Lower leg skin (tissue), 4 donors: ENCODE data around the gene CCDC57. TPM values are rescaled to one million over a fixed set of nuclear protein-coding genes. Genes with fewer than 3 reads are reported as not detected.

Experiments used
- DNase-seq, 2 donors: peaks; one replicate each; pipeline ENCODE4 v3.0.0-alpha.2; 2019; ENCODE audit warnings: low spot score in 2 of 2
- H3K4me3 ChIP-seq: fragments of 200-600 bp; sonication (generic); 2 replicates; pipeline ENCODE4 v1.5.1; 2017; ENCODE audit warnings: mild to moderate bottlenecking, low read depth; ENCODE audit not compliant: poor library complexity, severe bottlenecking
- POLR2A ChIP-seq, 2 donors: fragments of 450-650 bp; IDR thresholded peaks; one replicate each; pipeline ENCODE4 v1.6.1; 2016 to 2017; ENCODE audit warnings: antibody characterized with exemption in 2 of 2, mild to moderate bottlenecking in 1 of 2, moderate library complexity in 1 of 2
- whole genome bisulfite sequencing, 2 donors: methylation state at CpG; one replicate each; pipeline ENCODE4 v1.1.5; 2018; 5-methylcytosine and 5-hydroxymethylcytosine counted together
- intact Hi-C: fragments of 100-400 bp; cut with DNase I; formaldehyde crosslinking; loops from one replicate; pipeline ENCODE4 v1.15.0; 2023; ENCODE audit warnings: low total_unique reads
- total RNA-seq, 4 donors: library from RNA; depleted of rRNA; stranded (reverse); fragments of >200 nt; gene quantifications; one replicate each; pipeline ENCODE4 v1.1.0, GENCODE V29; 2016
- TF ChIP-seq, protein P1 (sequence below), 3 donors: fragments of 450-650 bp; IDR thresholded peaks; one replicate each; pipeline ENCODE4 v1.5.1; 2016; ENCODE audit warnings: antibody characterized with exemption in 3 of 3, mild to moderate bottlenecking in 3 of 3, moderate library complexity in 2 of 3

CCDC57 gene
- total RNA-seq, 4 donors from 2014 or later = 16.0 to 33.5 (median 31.5) TPM

DNA sequence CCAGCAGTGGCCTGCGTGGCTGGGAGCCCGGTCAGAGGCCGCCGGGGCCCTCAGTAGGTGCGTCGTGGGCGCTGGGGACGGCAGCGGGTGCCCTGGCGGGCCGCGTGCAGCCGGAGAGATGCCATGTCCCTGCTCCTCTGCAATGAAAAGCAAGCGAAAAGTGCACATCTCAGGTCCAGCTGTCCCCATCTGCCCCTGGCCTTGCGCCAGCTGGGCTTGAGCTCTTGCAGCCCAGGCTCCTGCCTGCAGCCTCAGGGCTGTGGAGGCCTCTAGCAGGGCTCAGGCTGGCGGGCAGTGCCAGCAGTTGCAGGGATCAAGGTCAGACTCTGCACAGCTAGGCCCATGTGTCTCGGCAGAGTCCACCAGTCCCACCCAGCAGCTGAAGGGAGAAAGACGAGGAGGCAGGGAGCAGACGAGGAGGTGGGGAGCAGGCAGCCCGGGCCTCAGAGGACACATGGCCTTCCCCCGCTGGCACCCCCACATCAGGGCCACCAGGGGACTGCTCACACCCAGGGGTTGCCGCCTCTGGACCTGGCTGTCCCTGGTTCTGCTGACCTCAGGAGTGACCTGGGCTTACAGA lies 27.4 kb upstream of the CCDC57 start:
- 84 to 87% methylated on average over 22 of the region's 22 CpGs for WGBS, 2 donors
- no peak overlapping the region for H3K4me3 ChIP-seq
- intact Hi-C loops = loop anchor here (10.0 kb wide), 1 partner anchor 75 kb away; the partner anchor contains the start of gene CD7
- TF ChIP-seq POLR2A (IDR thresholded peaks at IDR 0.05) = no peak
- TF ChIP-seq, protein P1, sequence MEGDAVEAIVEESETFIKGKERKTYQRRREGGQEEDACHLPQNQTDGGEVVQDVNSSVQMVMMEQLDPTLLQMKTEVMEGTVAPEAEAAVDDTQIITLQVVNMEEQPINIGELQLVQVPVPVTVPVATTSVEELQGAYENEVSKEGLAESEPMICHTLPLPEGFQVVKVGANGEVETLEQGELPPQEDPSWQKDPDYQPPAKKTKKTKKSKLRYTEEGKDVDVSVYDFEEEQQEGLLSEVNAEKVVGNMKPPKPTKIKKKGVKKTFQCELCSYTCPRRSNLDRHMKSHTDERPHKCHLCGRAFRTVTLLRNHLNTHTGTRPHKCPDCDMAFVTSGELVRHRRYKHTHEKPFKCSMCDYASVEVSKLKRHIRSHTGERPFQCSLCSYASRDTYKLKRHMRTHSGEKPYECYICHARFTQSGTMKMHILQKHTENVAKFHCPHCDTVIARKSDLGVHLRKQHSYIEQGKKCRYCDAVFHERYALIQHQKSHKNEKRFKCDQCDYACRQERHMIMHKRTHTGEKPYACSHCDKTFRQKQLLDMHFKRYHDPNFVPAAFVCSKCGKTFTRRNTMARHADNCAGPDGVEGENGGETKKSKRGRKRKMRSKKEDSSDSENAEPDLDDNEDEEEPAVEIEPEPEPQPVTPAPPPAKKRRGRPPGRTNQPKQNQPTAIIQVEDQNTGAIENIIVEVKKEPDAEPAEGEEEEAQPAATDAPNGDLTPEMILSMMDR (IDR thresholded peaks at IDR 0.05) = no peak
- no peak for DNase-seq

GRCh38 chr17:82239401-82239925 lies 26.8 kb upstream of the CCDC57 start:
- no peak for TF ChIP-seq POLR2A (IDR thresholded peaks at IDR 0.05)
- TF ChIP-seq, protein P1 (IDR thresholded peaks at IDR 0.05) = no peak
- H3K4me3 ChIP-seq = no peak overlapping the region
- 65 to 77% methylated on average over 16 to 17 of the region's 17 CpGs for WGBS, 2 donors
- intact Hi-C loops = loop anchor here (10.0 kb wide), 1 partner anchor 75 kb away; the partner anchor contains the start of gene CD7
- DNase-seq = no peak

- no peak overlapping the region for H3K4me3 ChIP-seq
- peak; percentile 78 to 95 for DNase-seq
- intact Hi-C loops = loop anchor here (10.0 kb wide), 1 partner anchor 76 kb away; the partner anchor contains the start of gene CD7
- TF ChIP-seq, protein P1 (IDR thresholded peaks at IDR 0.05) = no peak
- TF ChIP-seq POLR2A (IDR thresholded peaks at IDR 0.05) = no peak
- 27 to 31% methylated on average over 31 to 33 of the region's 33 CpGs for WGBS, 2 donors
Measured at GRCh38 chr17:82238472-82239201, 26.0 kb upstream of the CCDC57 start.

- TF ChIP-seq, protein P1 (IDR thresholded peaks at IDR 0.05) = no peak
- no peak for TF ChIP-seq POLR2A (IDR thresholded peaks at IDR 0.05)
- intact Hi-C loops = loop anchor here (10.0 kb wide), 1 partner anchor 77 kb away; the partner anchor contains the start of gene CD7
- H3K4me3 ChIP-seq = no peak overlapping the region
- DNase-seq = peak in 1 of 2 donors; percentile 85
- 33 to 50% methylated on average over 18 to 20 of the region's 34 CpGs for WGBS, 2 donors
Measured at GRCh38 chr17:82237746-82238471, 25.3 kb upstream of the CCDC57 start.

GRCh38 chr17:82237083-82237745 lies 24.6 kb upstream of the CCDC57 start:
- TF ChIP-seq, protein P1 (IDR thresholded peaks at IDR 0.05) = no peak
- TF ChIP-seq POLR2A (IDR thresholded peaks at IDR 0.05) = no peak
- 90% methylated on average over 54 to 58 of the region's 59 CpGs for WGBS, 2 donors
- H3K4me3 ChIP-seq = no peak overlapping the region
- intact Hi-C loops = loop anchor here (10.0 kb wide), 1 partner anchor 78 kb away; the partner anchor contains the start of gene CD7
- DNase-seq = peak in 1 of 2 donors; percentile 86
